ENCODE data around the gene NNAT.

The NNAT gene

GRCh38 chr20:37560629-37561028 is 39.6 kb downstream of the NNAT start:
- no peak for DNase-seq (ENCODE audit: low read depth in 1 of 2, low spot score in 1 of 2)

GRCh38 chr20:37562695-37563480 is 41.8 kb downstream of the NNAT start:
- Histone ChIP-seq H3K4me3 (replicated peaks; ENCODE audit: insufficient read depth, low read length) (no peak overlapping the region), H3K27me3 (ENCODE audit: insufficient read depth, poor library complexity, severe bottlenecking) (peaks cover 9% of the 10 kb centered on the region), H3K27ac (replicated peaks) (no peak overlapping the region)
- DNase-seq (ENCODE audit: low read depth in 1 of 2, low spot score in 1 of 2) = no peak
- TF ChIP-seq SPI1 (IDR thresholded peaks at IDR 0.05; ENCODE audit: borderline replicate concordance, low read depth) = no peak
- no peak for TF ChIP-seq REST (IDR thresholded peaks at IDR 0.05; ENCODE audit: insufficient replicate concordance, low read depth)

More at GRCh38 chr20:37560629-37561028, 39.6 kb downstream of the NNAT start:
- peaks cover 8% of the 10 kb centered on the region for H3K27me3 ChIP-seq (ENCODE audit: insufficient read depth, poor library complexity, severe bottlenecking)
- no peak overlapping the region for H3K27ac ChIP-seq (replicated peaks)
- no peak for TF ChIP-seq REST (IDR thresholded peaks at IDR 0.05; ENCODE audit: insufficient replicate concordance, low read depth)
- TF ChIP-seq SPI1 (IDR thresholded peaks at IDR 0.05; ENCODE audit: borderline replicate concordance, low read depth) = no peak
- no peak for TF ChIP-seq POLR2AphosphoS5 (IDR thresholded peaks at IDR 0.05; ENCODE audit: low read depth)
- TF ChIP-seq CTCF (IDR thresholded peaks at IDR 0.05; ENCODE audit: insufficient read depth, low read length) = no peak
- no peak for TF ChIP-seq GABPA (IDR thresholded peaks at IDR 0.05; ENCODE audit: low read depth)
- no peak overlapping the region for H3K4me3 ChIP-seq (replicated peaks; ENCODE audit: insufficient read depth, low read length)

GRCh38 chr20:37564016-37564387 is 43.0 kb downstream of the NNAT start:
- Histone ChIP-seq H3K4me3 (replicated peaks; ENCODE audit: insufficient read depth, low read length) (no peak overlapping the region), H3K27ac (replicated peaks) (no peak overlapping the region), H3K27me3 (ENCODE audit: insufficient read depth, poor library complexity, severe bottlenecking) (peaks cover 9% of the 10 kb centered on the region)
- no peak for DNase-seq (ENCODE audit: low read depth in 1 of 2, low spot score in 1 of 2)
- no peak for TF ChIP-seq REST (IDR thresholded peaks at IDR 0.05; ENCODE audit: insufficient replicate concordance, low read depth)
- no peak for TF ChIP-seq SPI1 (IDR thresholded peaks at IDR 0.05; ENCODE audit: borderline replicate concordance, low read depth)
- no peak for TF ChIP-seq GABPA (IDR thresholded peaks at IDR 0.05; ENCODE audit: low read depth)
- TF ChIP-seq POLR2AphosphoS5 (IDR thresholded peaks at IDR 0.05; ENCODE audit: low read depth) = no peak
- TF ChIP-seq CTCF (IDR thresholded peaks at IDR 0.05; ENCODE audit: insufficient read depth, low read length) = no peak

All from HL-60 (cell line).